Mesodermal cell (in vitro differentiated cells): ENCODE results near the gene SC5D. TPM values are rescaled to one million over a fixed set of nuclear protein-coding genes. Genes with fewer than 3 reads are reported as not detected.

Experiments
- H3K27ac ChIP-seq: 2 replicates; pipeline ENCODE4 v1.7.0; 2013; ENCODE audit warnings: mild to moderate bottlenecking, low read depth, low read length, moderate library complexity; ENCODE audit not compliant: severe bottlenecking
- H3K36me3 ChIP-seq: 2 replicates; pipeline ENCODE4 v1.7.1; 2013; ENCODE audit warnings: mild to moderate bottlenecking, low read length, moderate library complexity; ENCODE audit not compliant: control insufficient read depth, insufficient read depth
- H3K4me1 ChIP-seq: one replicate; pipeline ENCODE4 v1.7.1; 2013; ENCODE audit warnings: mild to moderate bottlenecking, low read length; ENCODE audit not compliant: insufficient read depth, control insufficient read depth, poor library complexity, severe bottlenecking
- H3K4me3 ChIP-seq: 2 replicates; pipeline ENCODE4 v1.7.0; 2013; ENCODE audit warnings: low read length, control low read depth, mild to moderate bottlenecking; ENCODE audit not compliant: insufficient read depth, poor library complexity, severe bottlenecking; ENCODE audit errors: extremely low read depth
- H3K9me3 ChIP-seq: 2 replicates; pipeline ENCODE4 v1.7.1; 2013; ENCODE audit warnings: mild to moderate bottlenecking, low read length, moderate library complexity; ENCODE audit not compliant: control insufficient read depth
- WGBS, 2 experiments: methylation state at CpG; one replicate each; pipeline ENCODE4 v1.1.5; 2013; ENCODE audit warnings: missing lambda C conversion rate in 2 of 2; ENCODE audit not compliant: insufficient coverage in 2 of 2; 5-methylcytosine and 5-hydroxymethylcytosine counted together
- polyA plus RNA-seq, 2 experiments: library from polyadenylated mRNA; stranded (reverse); fragments of 50-300 nt; gene quantifications; one replicate each; pipeline ENCODE4 v1.2.3, GENCODE V29; 2013

SC5D gene
- polyA plus RNA-seq (2013, experiment 1 of 2) = 264 TPM
- polyA plus RNA-seq (2013, experiment 2 of 2) = 313 TPM

- Histone ChIP-seq H3K4me1 (peaks cover 4% of the 10 kb centered on the region), H3K36me3 (peaks cover 31% of the 10 kb centered on the region), H3K4me3 (peak within 1 kb of the TSS; percentile 95), H3K27ac (peak within 1 kb of the TSS; percentile 67), H3K9me3 (peaks cover 5% of the 10 kb centered on the region)
- WGBS, 2 experiments = 0 to 1% methylated on average over 39 to 72 of the region's 75 CpGs
These were observed at the start of gene SC5D for GRCh38 chr11:121292495-121293287. SC5D (plus strand) TSS chr11:121292771; CDS start chr11:121303376, 10,605 bp downstream.

- Histone ChIP-seq H3K36me3 (no peaks in the 10 kb centered on the region), H3K9me3 (no peaks in the 10 kb centered on the region), H3K27ac (no peak overlapping the region), H3K4me1 (peaks cover 24% of the 10 kb centered on the region), H3K4me3 (no peak overlapping the region)
- 87 to 88% methylated on average over 6 to 8 of the region's 10 CpGs for whole genome bisulfite sequencing, 2 experiments
These were observed 47.7 kb upstream of the SC5D start for GRCh38 chr11:121244884-121245283.

GRCh38 chr11:121246021-121246768 lies 46.4 kb upstream of the SC5D start:
- H3K4me1 ChIP-seq = peaks cover 13% of the 10 kb centered on the region
- no peaks in the 10 kb centered on the region for H3K9me3 ChIP-seq
- no peaks in the 10 kb centered on the region for H3K36me3 ChIP-seq
- 92% methylated on average over 21 to 22 of the region's 23 CpGs for WGBS, 2 experiments
- H3K4me3 ChIP-seq = no peak overlapping the region
- no peak overlapping the region for H3K27ac ChIP-seq

- Histone ChIP-seq H3K27ac (no peak overlapping the region), H3K36me3 (no peaks in the 10 kb centered on the region), H3K4me3 (no peak overlapping the region), H3K9me3 (no peaks in the 10 kb centered on the region), H3K4me1 (peaks cover 8% of the 10 kb centered on the region)
- WGBS, 2 experiments = 42 to 54% methylated on average over 3 of the region's 3 CpGs
These were observed 45.9 kb upstream of the SC5D start for GRCh38 chr11:121246769-121247035.

GRCh38 chr11:121248496-121248895 lies 44.1 kb upstream of the SC5D start:
- 90 to 94% methylated on average over 4 of the region's 4 CpGs for WGBS, 2 experiments
- H3K27ac ChIP-seq = no peak overlapping the region
- H3K9me3 ChIP-seq = peaks cover 5% of the 10 kb centered on the region
- H3K4me1 ChIP-seq = peaks cover 3% of the 10 kb centered on the region
- H3K36me3 ChIP-seq = no peaks in the 10 kb centered on the region
- no peak overlapping the region for H3K4me3 ChIP-seq

- H3K36me3 ChIP-seq = no peaks in the 10 kb centered on the region
- H3K4me1 ChIP-seq = peaks cover 3% of the 10 kb centered on the region
- no peak overlapping the region for H3K4me3 ChIP-seq
- WGBS, 2 experiments = 75% methylated on average over 2 of the region's 7 CpGs; no CpG with 5 or more reads in 1 of the 2 experiments
- H3K9me3 ChIP-seq = peaks cover 10% of the 10 kb centered on the region
- no peak overlapping the region for H3K27ac ChIP-seq
These were observed 43.4 kb upstream of the SC5D start for GRCh38 chr11:121249039-121249663.

GRCh38 chr11:121250843-121251242 lies 41.7 kb upstream of the SC5D start:
- H3K9me3 ChIP-seq = peaks cover 11% of the 10 kb centered on the region
- no peak overlapping the region for H3K4me3 ChIP-seq
- WGBS, 2 experiments = 95 to 100% methylated on average over 3 to 4 of the region's 4 CpGs
- no peaks in the 10 kb centered on the region for H3K36me3 ChIP-seq
- H3K4me1 ChIP-seq = no peaks in the 10 kb centered on the region
- H3K27ac ChIP-seq = no peak overlapping the region

- no peaks in the 10 kb centered on the region for H3K4me1 ChIP-seq
- H3K4me3 ChIP-seq = no peak overlapping the region
- no peaks in the 10 kb centered on the region for H3K36me3 ChIP-seq
- peaks cover 11% of the 10 kb centered on the region for H3K9me3 ChIP-seq
- no peak overlapping the region for H3K27ac ChIP-seq
These were observed 38.6 kb upstream of the SC5D start for GRCh38 chr11:121253951-121254350.

- Histone ChIP-seq H3K36me3 (no peaks in the 10 kb centered on the region), H3K27ac (no peak overlapping the region), H3K4me1 (no peaks in the 10 kb centered on the region), H3K9me3 (peaks cover 11% of the 10 kb centered on the region), H3K4me3 (no peak overlapping the region)
These were observed 37.8 kb upstream of the SC5D start for GRCh38 chr11:121254756-121255155.

GRCh38 chr11:121255473-121256125 lies 37.0 kb upstream of the SC5D start:
- Histone ChIP-seq H3K9me3 (peaks cover 11% of the 10 kb centered on the region), H3K27ac (no peak overlapping the region), H3K36me3 (no peaks in the 10 kb centered on the region), H3K4me3 (no peak overlapping the region), H3K4me1 (no peaks in the 10 kb centered on the region)
- no CpG with 5 or more reads among the region's 2 CpGs for WGBS, 2 experiments
